HepG2 (cell line): ENCODE measurements around the gene SYNE2. TPM values are rescaled to one million over a fixed set of nuclear protein-coding genes. Genes with fewer than 3 reads are reported as not detected.

Experiments
- ATAC-seq: fragments of 200-7000 bp; cut with Tn5 transposase; 3 replicates; pipeline ENCODE4 v1.9.1; 2020; ENCODE audit warnings: mild to moderate bottlenecking, moderate library complexity
- BruUV-seq: library from RNA; stranded (reverse); fragments of 400-500 nt; replicated peaks from 2 replicates; lab custom pipeline; 2021; lab: Mats Ljungman, UMichigan
- CTCF ChIA-PET: fragments of 300-600 bp; formaldehyde crosslinking; extraction: SDS; loops from one replicate; lab custom pipeline; 2021; ENCODE audit warnings: low total read pairs, inconsistent platforms, low intra/inter-chr PET ratio; lab: Yijun Ruan, JAX
- POLR2A ChIA-PET: fragments of 350-600 bp; sonication (Branson Sonifier 250); formaldehyde crosslinking; loops from one replicate; lab custom pipeline; 2020; ENCODE audit warnings: antibody characterized with exemption, inconsistent platforms; lab: Yijun Ruan, JAX
- DNase-seq: peaks from one replicate; pipeline ENCODE4 v3.0.0-alpha.2; 2015; ENCODE audit warnings: low spot score
- FAIRE-seq: peaks from 3 replicates; lab custom pipeline; 2011; peaks lifted over from hg19 to GRCh38; lab: Jason Lieb, UNC
- H2AFZ ChIP-seq: one replicate; pipeline ENCODE4 v1.6.1; 2011; ENCODE audit warnings: low read length, inconsistent platforms
- H3K27ac ChIP-seq: fragments of 300-600 bp; 3 replicates; pipeline ENCODE4 v1.8.0; 2011; ENCODE audit warnings: mixed run types, mild to moderate bottlenecking, mixed read lengths, low read length, inconsistent platforms; ENCODE audit not compliant: insufficient read depth; ENCODE audit errors: extremely low read length
- H3K27me3 ChIP-seq, 2 experiments: fragments of 200-600 bp in 1 of 2; 2 replicates in 1 of 2; 3 replicates in 1 of 2; pipeline versions ENCODE4 v1.6.0 to v1.8.0; 2011; ENCODE audit warnings: low read length in 2 of 2, mild to moderate bottlenecking in 2 of 2, moderate library complexity in 2 of 2, inconsistent platforms in 1 of 2; ENCODE audit not compliant: insufficient read depth in 2 of 2, control insufficient read depth in 1 of 2
- H3K36me3 ChIP-seq, 2 experiments: fragments of 200-600 bp in 1 of 2; replicated peaks in 1 of 2; 2 replicates in 1 of 2; 3 replicates in 1 of 2; pipeline versions ENCODE4 v1.5.1 to v1.8.0; 2011; ENCODE audit warnings: low read length in 2 of 2, inconsistent platforms in 1 of 2; ENCODE audit not compliant: insufficient read depth in 2 of 2, control insufficient read depth in 1 of 2
- H3K4me1 ChIP-seq: 2 replicates; pipeline ENCODE4 v1.5.1; 2012; ENCODE audit warnings: low read length, inconsistent platforms; ENCODE audit not compliant: insufficient read depth
- H3K4me2 ChIP-seq: 2 replicates; pipeline ENCODE4 v1.6.0; 2011; ENCODE audit warnings: low read depth, low read length, inconsistent platforms
- H3K4me3 ChIP-seq, 3 experiments: fragments of 200-600 bp in 1 of 3; sonication (generic), shearing (Covaris generic) in 1 of 3; replicated peaks in 1 of 3; 2 replicates each; pipeline ENCODE4 v1.5.1; 2011 to 2016; ENCODE audit warnings: low read length in 3 of 3, inconsistent platforms in 2 of 3, low read depth in 2 of 3, mild to moderate bottlenecking in 2 of 3, control low read depth in 1 of 3, mixed read lengths in 1 of 3; ENCODE audit not compliant: insufficient read depth in 1 of 3
- H3K79me2 ChIP-seq: one replicate; pipeline ENCODE4 v1.6.1; 2011; ENCODE audit warnings: low read length, inconsistent platforms; ENCODE audit not compliant: insufficient read depth
- H3K9ac ChIP-seq: 2 replicates; pipeline ENCODE4 v1.6.0; 2011; ENCODE audit warnings: mild to moderate bottlenecking, low read depth, low read length, inconsistent platforms; ENCODE audit not compliant: insufficient read depth
- H3K9me3 ChIP-seq: 2 replicates; pipeline ENCODE4 v1.5.1; 2012; ENCODE audit warnings: mild to moderate bottlenecking, low read length
- H4K20me1 ChIP-seq: 2 replicates; pipeline ENCODE4 v1.6.0; 2011; ENCODE audit warnings: inconsistent platforms, mild to moderate bottlenecking, low read length, moderate library complexity; ENCODE audit not compliant: insufficient read depth
- CAMTA2 ChIP-seq: sonication (generic); formaldehyde crosslinking; IDR thresholded peaks from 2 replicates; pipeline ENCODE4 v1.4.0; 2020; ENCODE audit warnings: mild to moderate bottlenecking, missing genetic modification reagents, borderline replicate concordance
- ELF1 ChIP-seq: sonication (generic); formaldehyde crosslinking; IDR thresholded peaks from 2 replicates; pipeline ENCODE4 v1.4.0; 2020; ENCODE audit warnings: missing genetic modification reagents
- FOXM1 ChIP-seq: sonication (generic); formaldehyde crosslinking; IDR thresholded peaks from 2 replicates; pipeline ENCODE4 v1.5.0; 2020; ENCODE audit warnings: missing genetic modification reagents
- HOXA7 ChIP-seq: sonication (generic); formaldehyde crosslinking; IDR thresholded peaks from 2 replicates; pipeline ENCODE4 v1.8.1; 2022; ENCODE audit warnings: mild to moderate bottlenecking, missing genetic modification reagents, moderate library complexity
- KAT7 ChIP-seq: IDR thresholded peaks from 2 replicates; pipeline ENCODE4 v1.6.1; 2018; ENCODE audit warnings: borderline replicate concordance, missing compliant biosample characterization
- KDM3A ChIP-seq: IDR thresholded peaks from 2 replicates; pipeline ENCODE4 v1.6.1; 2018; ENCODE audit warnings: low read depth, missing compliant biosample characterization
- MTF2 ChIP-seq: sonication (generic); formaldehyde crosslinking; IDR thresholded peaks from 2 replicates; pipeline ENCODE4 v1.5.0; 2020; ENCODE audit warnings: missing genetic modification reagents, borderline replicate concordance
- NCOA1 ChIP-seq: sonication (generic); formaldehyde crosslinking; IDR thresholded peaks from 2 replicates; pipeline ENCODE4 v1.9.0; 2021; ENCODE audit warnings: missing genetic modification reagents
- NFATC3 ChIP-seq: sonication (generic); formaldehyde crosslinking; IDR thresholded peaks from 2 replicates; pipeline ENCODE4 v1.5.1; 2020; ENCODE audit warnings: mild to moderate bottlenecking, missing genetic modification reagents
- NFIB ChIP-seq: sonication (generic); formaldehyde crosslinking; IDR thresholded peaks from 2 replicates; pipeline ENCODE4 v1.9.0; 2021; ENCODE audit warnings: missing genetic modification reagents, mild to moderate bottlenecking, borderline replicate concordance
- PAX8 ChIP-seq: sonication (generic); formaldehyde crosslinking; IDR thresholded peaks from 2 replicates; pipeline ENCODE4 v1.8.0; 2022; ENCODE audit warnings: mild to moderate bottlenecking, missing genetic modification reagents, borderline replicate concordance
- PHB2 ChIP-seq: fragments of 450-650 bp; IDR thresholded peaks from 2 replicates; pipeline ENCODE4 v1.6.1; 2018; ENCODE audit not compliant: partially characterized antibody
- SMARCC2 ChIP-seq: fragments of 450-650 bp; IDR thresholded peaks from 2 replicates; pipeline ENCODE4 v1.6.1; 2017; ENCODE audit warnings: antibody characterized with exemption, mild to moderate bottlenecking
- ZNF232 ChIP-seq: sonication (generic); formaldehyde crosslinking; IDR thresholded peaks from 2 replicates; pipeline ENCODE4 v1.4.0; 2020; ENCODE audit warnings: missing genetic modification reagents, borderline replicate concordance
- ZNF256 ChIP-seq: sonication (generic); formaldehyde crosslinking; conservative IDR thresholded peaks from 2 replicates; pipeline ENCODE4 v1.4.0; 2020; ENCODE audit warnings: missing genetic modification reagents
- ZNF343 ChIP-seq: sonication (generic); formaldehyde crosslinking; IDR thresholded peaks from 2 replicates; pipeline ENCODE4 v1.4.0; 2020; ENCODE audit warnings: mild to moderate bottlenecking, missing genetic modification reagents
- ZNF589 ChIP-seq: sonication (generic); formaldehyde crosslinking; conservative IDR thresholded peaks from 2 replicates; pipeline ENCODE4 v1.8.0; 2022; ENCODE audit warnings: mild to moderate bottlenecking, moderate library complexity, missing genetic modification reagents
- ZNF652 ChIP-seq: IDR thresholded peaks from 2 replicates; pipeline ENCODE4 v1.6.1; 2016; ENCODE audit warnings: low read depth, borderline replicate concordance
- ZNF660 ChIP-seq: sonication (generic); formaldehyde crosslinking; IDR thresholded peaks from 2 replicates; pipeline ENCODE4 v1.5.1; 2020; ENCODE audit warnings: mild to moderate bottlenecking, low read depth, missing genetic modification reagents, borderline replicate concordance
- ZNF782 ChIP-seq: sonication (generic); formaldehyde crosslinking; IDR thresholded peaks from 2 replicates; pipeline ENCODE4 v1.4.0; 2020; ENCODE audit warnings: missing genetic modification reagents, mild to moderate bottlenecking, borderline replicate concordance
- WGBS: methylation state at CpG from one replicate; pipeline ENCODE4 v1.1.6; 2017; ENCODE audit warnings: low lambda C conversion rate; 5-methylcytosine and 5-hydroxymethylcytosine counted together
- in situ Hi-C: cut with HindIII; loops from 2 replicates; pipeline ENCODE4 v1.10.0; 2017; ENCODE audit warnings: low pct_unique_long_range_greater_than_20kb; ENCODE audit not compliant: extremely low pct_ligation_motif_present
- intact Hi-C: fragments of 100-400 bp; cut with micrococcal nuclease; formaldehyde crosslinking; loops from one replicate; pipeline ENCODE4 v1.10.0; 2022; ENCODE audit not compliant: unreplicated experiment
- polyA plus RNA-seq, 8 experiments: library from polyadenylated mRNA; depleted of rRNA in 3 of 8; stranded (reverse) in 7 of 8; unstranded in 1 of 8; fragments of >200 nt; fragmentation: Illumina TruSeq in 4 of 8; extraction: Trizol in 4 of 8; gene quantifications; 2 replicates each; pipeline versions ENCODE4 v1.2.1 to v1.2.3, GENCODE V29; 2011 to 2016; ENCODE audit warnings: low read depth in 4 of 8, missing spikeins in 1 of 8, mixed read lengths in 1 of 8; ENCODE audit not compliant: insufficient read depth in 1 of 8
- total RNA-seq, 5 experiments: library from RNA; depleted of rRNA; stranded (reverse); fragments of >200 nt; fragmentation: Illumina TruSeq; extraction: Trizol; gene quantifications; 2 replicates each; pipeline ENCODE4 v1.2.3, GENCODE V29; 2016; ENCODE audit warnings: low read depth in 1 of 5
- TF ChIP-seq, protein P1 (sequence below): sonication (generic); IDR thresholded peaks from 2 replicates; pipeline ENCODE4 v1.6.1; 2016; ENCODE audit warnings: low read depth, borderline replicate concordance

SYNE2 gene
- total and polyA plus RNA-seq, 2 of the 13 experiments (the other 11 are each of a cell fraction or from before 2014, with no cell fraction given), result 6.2 to 13.3 TPM

DNA sequence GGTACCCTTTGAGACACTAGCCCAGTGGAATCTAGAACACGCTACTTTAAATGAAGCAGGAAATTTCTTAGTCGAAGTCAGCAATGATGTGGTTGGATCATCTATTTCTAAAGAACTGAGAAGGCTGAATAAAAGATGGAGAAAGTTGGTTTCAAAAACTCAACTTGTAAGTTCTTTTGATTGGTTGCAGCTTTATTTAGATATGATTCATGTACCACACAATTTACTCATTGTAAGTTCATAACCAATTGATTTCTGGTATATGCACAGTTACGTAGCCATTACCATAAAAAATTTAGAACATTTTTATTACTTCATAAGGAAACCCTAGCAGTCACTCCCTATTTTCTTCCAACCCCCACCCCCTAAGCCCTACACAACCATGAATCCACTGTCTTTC is 129.8 kb downstream of the SYNE2 start:
- FAIRE-seq (no peak), DNase-seq (no peak)
- Histone ChIP-seq H3K79me2 (no peaks in the 10 kb centered on the region), H3K4me2 (no peak overlapping the region), H3K4me1 (no peaks in the 10 kb centered on the region), H3K9me3 (no peaks in the 10 kb centered on the region)
- CTCF ChIA-PET, result no interaction called here
- 96% methylated on average over 3 of the region's 3 CpGs for WGBS
- in situ Hi-C loops, result no loop called here
- TF ChIP-seq FOXM1 (no peak), SMARCC2 (no peak), ZNF782 (no peak), HOXA7 (CRISPR knock-in tag) (no peak), KDM3A (CRISPR knock-in tag) (no peak), KAT7 (CRISPR knock-in tag) (no peak), CAMTA2 (CRISPR knock-in tag) (no peak)
- TF ChIP-seq, all 625 proteins: peak for 0
- intact Hi-C loops, result no loop called here
- Histone ChIP-seq H3K36me3 (no peaks in the 10 kb centered on the region), H3K27ac (no peak overlapping the region), H4K20me1 (no peaks in the 10 kb centered on the region), H3K27me3 (no peaks in the 10 kb centered on the region), H2AFZ (no peak overlapping the region), H3K9ac (no peak overlapping the region), H3K4me3 (no peak overlapping the region)
- POLR2A ChIA-PET, result no interaction called here
- ATAC-seq, result no peak
- BruUV-seq, result no TSS peak

- Histone ChIP-seq H3K4me3 (no peak overlapping the region), H2AFZ (no peak overlapping the region), H3K9me3 (no peaks in the 10 kb centered on the region), H3K4me2 (no peak overlapping the region), H4K20me1 (no peaks in the 10 kb centered on the region), H3K36me3 (no peaks in the 10 kb centered on the region; a peak in 1 of 5 replicates), H3K27ac (no peak overlapping the region), H3K9ac (no peak overlapping the region), H3K27me3 (no peaks in the 10 kb centered on the region), H3K79me2 (no peaks in the 10 kb centered on the region), H3K4me1 (no peaks in the 10 kb centered on the region)
- no peak for ATAC-seq
- intact Hi-C loops (no loop called here), in situ Hi-C loops (no loop called here)
- BruUV-seq, result no TSS peak
- ChIA-PET CTCF (no interaction called here), POLR2A (no interaction called here)
- 94% methylated on average over 15 of the region's 15 CpGs for WGBS
- no peak for FAIRE-seq
- no peak for DNase-seq
- no peak for TF ChIP-seq NFIB
- TF ChIP-seq, protein P1, sequence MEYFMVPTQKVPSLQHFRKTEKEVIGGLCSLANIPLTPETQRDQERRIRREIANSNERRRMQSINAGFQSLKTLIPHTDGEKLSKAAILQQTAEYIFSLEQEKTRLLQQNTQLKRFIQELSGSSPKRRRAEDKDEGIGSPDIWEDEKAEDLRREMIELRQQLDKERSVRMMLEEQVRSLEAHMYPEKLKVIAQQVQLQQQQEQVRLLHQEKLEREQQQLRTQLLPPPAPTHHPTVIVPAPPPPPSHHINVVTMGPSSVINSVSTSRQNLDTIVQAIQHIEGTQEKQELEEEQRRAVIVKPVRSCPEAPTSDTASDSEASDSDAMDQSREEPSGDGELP, result no peak
- no peak for TF ChIP-seq ZNF660 (CRISPR knock-in tag)
- TF ChIP-seq PAX8 (CRISPR knock-in tag), result no peak
- no peak for TF ChIP-seq ZNF232 (CRISPR knock-in tag)
- no peak for TF ChIP-seq ELF1 (CRISPR knock-in tag)
- TF ChIP-seq ZNF589 (CRISPR knock-in tag), result no peak
- no peak for TF ChIP-seq ZNF256 (CRISPR knock-in tag)
- TF ChIP-seq PHB2, result no peak
- no peak for TF ChIP-seq ZNF652 (CRISPR knock-in tag)
- TF ChIP-seq NCOA1, result no peak
- TF ChIP-seq MTF2 (CRISPR knock-in tag), result no peak
- no peak for TF ChIP-seq NFATC3 (CRISPR knock-in tag)
- TF ChIP-seq ZNF343, result no peak
These were observed 134.2 kb downstream of the SYNE2 start for GRCh38 chr14:63986789-63987533.
